Measurements from ENCODE around the gene KDM5B.

The KDM5B gene

DNA sequence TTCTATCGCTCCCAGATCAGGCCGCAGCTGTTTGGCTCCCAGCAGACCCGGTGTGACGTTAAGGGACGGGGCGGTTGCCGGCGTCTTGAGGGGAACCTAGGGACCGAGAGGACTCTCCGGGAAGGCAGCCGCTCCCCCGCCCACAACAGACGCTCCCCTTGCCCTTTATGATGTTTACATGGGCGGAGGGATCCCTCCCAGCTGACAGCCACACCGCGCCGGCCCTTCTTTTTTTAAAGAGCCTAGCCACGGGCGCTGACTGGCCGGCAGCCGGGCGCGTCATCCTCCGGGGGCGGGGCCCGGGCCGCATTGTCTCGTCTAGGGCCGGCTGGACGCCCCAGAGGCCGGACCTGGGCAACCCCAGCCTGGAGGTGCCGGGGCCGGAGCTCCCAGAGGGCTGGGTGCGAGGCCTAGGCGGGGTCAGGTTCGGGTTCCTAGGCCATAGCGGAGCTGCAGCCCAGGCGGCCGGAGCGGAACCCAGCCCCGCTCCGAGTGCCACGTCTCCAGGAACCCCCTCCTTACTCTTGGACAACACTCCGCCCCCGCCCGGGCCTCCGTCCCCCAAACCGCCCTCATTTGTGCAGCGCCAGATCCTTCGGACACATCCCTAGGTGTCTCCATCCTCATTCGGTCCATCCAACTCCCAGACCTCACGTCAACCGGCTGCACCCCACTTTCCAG lies 2.5 kb upstream of the KDM5B start, which contains the start of gene PCAT6:
Gene PCAT6, plus strand, starts transcription at position 340 of the 681 bp plus-strand sequence.
- H3K9me2 ChIP-seq (replicated peaks; ENCODE audit: insufficient read depth, low read length): no peaks in the 10 kb centered on the region

DNA sequence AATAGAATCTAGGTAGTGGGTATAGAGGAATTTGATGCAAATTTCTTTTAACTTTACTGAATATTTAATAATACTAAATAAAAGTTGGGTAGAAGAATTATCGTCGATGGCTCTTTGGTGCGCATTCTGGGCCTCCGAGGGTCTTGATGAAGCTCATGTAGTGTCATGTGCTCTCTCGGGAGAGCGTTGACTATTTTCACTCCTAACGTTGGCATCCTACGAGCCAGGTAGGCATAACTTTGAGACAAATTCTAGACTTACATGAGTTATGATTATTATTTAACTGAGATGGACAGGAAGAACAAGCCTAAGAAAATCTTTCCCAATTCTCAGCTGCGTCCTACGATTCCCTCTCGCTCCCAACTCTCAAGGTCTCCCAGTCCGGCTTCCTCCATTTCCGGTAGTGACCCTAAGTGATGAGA lies 2.0 kb upstream of the KDM5B start:
- peak overlapping the region; percentile 1; the same call in 1 of the 2 replicates for H3K9ac ChIP-seq (ENCODE audit: low read length)

More for the DNA sequence above, 2.5 kb upstream of the KDM5B start, which contains the start of gene PCAT6:
- no peaks in the 10 kb centered on the region for H3F3A ChIP-seq (ENCODE audit: insufficient read depth, low read length)
- H3K4me3 ChIP-seq (ENCODE audit: low read length): peak within 1 kb of the TSS; percentile 64
- no peaks in the 10 kb centered on the region for H3K79me2 ChIP-seq (ENCODE audit: low read length)
- H3K4me2 ChIP-seq (ENCODE audit: low read depth, low read length): peak within 1 kb of the TSS; percentile 99
- DNase-seq: peak; percentile 95
- H2AFZ ChIP-seq (ENCODE audit: low read length): peak within 1 kb of the TSS; percentile 79
- H3K9me3 ChIP-seq (replicated peaks; ENCODE audit: insufficient read depth, low read length): no peaks in the 10 kb centered on the region
- H3K4me1 ChIP-seq (ENCODE audit: low read length): 0 out of 2 replicates have a peak, but pooled peaks cover 2% of the 10 kb centered on the region
- peak within 1 kb of the TSS; percentile 41; the same call in 1 of the 2 replicates for H3K9ac ChIP-seq (ENCODE audit: low read length)
- H4K20me1 ChIP-seq (ENCODE audit: insufficient read depth, low read length): no peaks in the 10 kb centered on the region
- no peak within 1 kb of the TSS for H3K27ac ChIP-seq (ENCODE audit: low read length)
- TF ChIP-seq EZH2 (optimal IDR thresholded peaks at IDR 0.05; ENCODE audit: low read depth, low read length) (no peak), EZH2phosphoT487 (IDR thresholded peaks at IDR 0.05; ENCODE audit: low read length) (no peak)
- TF ChIP-seq, protein P1, sequence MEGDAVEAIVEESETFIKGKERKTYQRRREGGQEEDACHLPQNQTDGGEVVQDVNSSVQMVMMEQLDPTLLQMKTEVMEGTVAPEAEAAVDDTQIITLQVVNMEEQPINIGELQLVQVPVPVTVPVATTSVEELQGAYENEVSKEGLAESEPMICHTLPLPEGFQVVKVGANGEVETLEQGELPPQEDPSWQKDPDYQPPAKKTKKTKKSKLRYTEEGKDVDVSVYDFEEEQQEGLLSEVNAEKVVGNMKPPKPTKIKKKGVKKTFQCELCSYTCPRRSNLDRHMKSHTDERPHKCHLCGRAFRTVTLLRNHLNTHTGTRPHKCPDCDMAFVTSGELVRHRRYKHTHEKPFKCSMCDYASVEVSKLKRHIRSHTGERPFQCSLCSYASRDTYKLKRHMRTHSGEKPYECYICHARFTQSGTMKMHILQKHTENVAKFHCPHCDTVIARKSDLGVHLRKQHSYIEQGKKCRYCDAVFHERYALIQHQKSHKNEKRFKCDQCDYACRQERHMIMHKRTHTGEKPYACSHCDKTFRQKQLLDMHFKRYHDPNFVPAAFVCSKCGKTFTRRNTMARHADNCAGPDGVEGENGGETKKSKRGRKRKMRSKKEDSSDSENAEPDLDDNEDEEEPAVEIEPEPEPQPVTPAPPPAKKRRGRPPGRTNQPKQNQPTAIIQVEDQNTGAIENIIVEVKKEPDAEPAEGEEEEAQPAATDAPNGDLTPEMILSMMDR (IDR thresholded peaks at IDR 0.05; ENCODE audit: low read length): no peak
- H3K27me3 ChIP-seq (replicated peaks; ENCODE audit: insufficient read depth, low read length): peaks cover 40% of the 10 kb centered on the region
- H3K36me3 ChIP-seq (replicated peaks; ENCODE audit: insufficient read depth, low read length): no peaks in the 10 kb centered on the region

DNA sequence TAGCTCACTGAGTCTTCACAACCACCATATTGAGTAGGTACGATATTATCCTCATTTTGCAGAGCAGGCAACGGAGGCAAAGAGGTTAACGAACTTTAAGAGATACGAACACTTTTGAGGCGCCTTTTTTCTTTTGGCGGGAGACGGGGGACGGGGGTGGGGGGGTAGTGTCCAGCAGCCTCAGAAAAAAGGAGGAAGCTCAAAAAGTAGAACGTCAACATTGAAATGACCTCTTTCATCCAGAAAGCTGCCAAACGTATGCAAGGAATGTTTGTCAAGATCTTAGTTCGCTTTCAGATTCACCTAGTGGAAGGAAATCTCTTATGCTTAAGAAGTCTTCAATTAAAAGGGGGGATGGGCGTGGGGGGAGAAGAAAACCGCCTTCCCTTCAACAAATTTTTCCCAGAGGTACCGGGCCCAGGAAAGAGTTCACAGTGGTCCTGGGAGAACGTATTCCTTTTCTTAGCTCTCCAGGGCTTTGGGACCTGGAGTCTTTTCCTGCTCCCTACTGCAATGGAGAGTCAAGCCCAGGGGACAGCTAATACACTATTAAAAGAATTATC lies 1.5 kb upstream of the KDM5B start:
- Histone ChIP-seq H3K36me3 (replicated peaks; ENCODE audit: insufficient read depth, low read length) (no peaks in the 10 kb centered on the region), H3K4me3 (ENCODE audit: low read length) (0 out of 2 replicates have a peak overlapping the region, but pooled peaks have one; percentile 64), H3K79me2 (ENCODE audit: low read length) (no peaks in the 10 kb centered on the region), H3K4me2 (ENCODE audit: low read depth, low read length) (peak overlapping the region; percentile 99; the same call in 1 of the 2 replicates), H3K9me3 (replicated peaks; ENCODE audit: insufficient read depth, low read length) (no peaks in the 10 kb centered on the region), H3K9ac (ENCODE audit: low read length) (no peak overlapping the region), H3K27me3 (replicated peaks; ENCODE audit: insufficient read depth, low read length) (peaks cover 40% of the 10 kb centered on the region), H3K4me1 (ENCODE audit: low read length) (0 out of 2 replicates have a peak, but pooled peaks cover 2% of the 10 kb centered on the region), H3F3A (ENCODE audit: insufficient read depth, low read length) (no peaks in the 10 kb centered on the region), H2AFZ (ENCODE audit: low read length) (no peak overlapping the region), H3K9me2 (replicated peaks; ENCODE audit: insufficient read depth, low read length) (no peaks in the 10 kb centered on the region), H3K27ac (ENCODE audit: low read length) (no peak overlapping the region), H4K20me1 (ENCODE audit: insufficient read depth, low read length) (no peaks in the 10 kb centered on the region)
- no peak for DNase-seq
- TF ChIP-seq, protein P1 (IDR thresholded peaks at IDR 0.05; ENCODE audit: low read length): no peak
- no peak for TF ChIP-seq EZH2 (optimal IDR thresholded peaks at IDR 0.05; ENCODE audit: low read depth, low read length)
- no peak for TF ChIP-seq EZH2phosphoT487 (IDR thresholded peaks at IDR 0.05; ENCODE audit: low read length)

More for the DNA sequence above, 2.0 kb upstream of the KDM5B start:
- H3K36me3 ChIP-seq (replicated peaks; ENCODE audit: insufficient read depth, low read length): no peaks in the 10 kb centered on the region
- no peaks in the 10 kb centered on the region for H3K79me2 ChIP-seq (ENCODE audit: low read length)
- no peaks in the 10 kb centered on the region for H3F3A ChIP-seq (ENCODE audit: insufficient read depth, low read length)
- no peaks in the 10 kb centered on the region for H4K20me1 ChIP-seq (ENCODE audit: insufficient read depth, low read length)
- H2AFZ ChIP-seq (ENCODE audit: low read length): peak overlapping the region; percentile 79
- H3K27ac ChIP-seq (ENCODE audit: low read length): no peak overlapping the region
- 0 out of 2 replicates have a peak, but pooled peaks cover 2% of the 10 kb centered on the region for H3K4me1 ChIP-seq (ENCODE audit: low read length)
- no peak for TF ChIP-seq EZH2 (optimal IDR thresholded peaks at IDR 0.05; ENCODE audit: low read depth, low read length)
- H3K4me2 ChIP-seq (ENCODE audit: low read depth, low read length): peak overlapping the region; percentile 99
- peaks cover 40% of the 10 kb centered on the region for H3K27me3 ChIP-seq (replicated peaks; ENCODE audit: insufficient read depth, low read length)
- H3K9me3 ChIP-seq (replicated peaks; ENCODE audit: insufficient read depth, low read length): no peaks in the 10 kb centered on the region
- H3K9me2 ChIP-seq (replicated peaks; ENCODE audit: insufficient read depth, low read length): no peaks in the 10 kb centered on the region
- no peak for DNase-seq
- H3K4me3 ChIP-seq (ENCODE audit: low read length): peak overlapping the region; percentile 64
